Activated naive CD8-positive, alpha-beta T cell treated with anti-CD3 and anti-CD28 coated beads, Interleukin-2, amount 10 ng/mL, durations not matched to agents 7 days and 5 days (primary cell): Measurements from ENCODE around the gene FAM149A. TPM values are rescaled to one million over a fixed set of nuclear protein-coding genes. Genes with fewer than 3 reads are reported as not detected.

Experiments used
- ATAC-seq: fragments of 150-1000 bp; cut with Tn5 transposase; one replicate; pipeline ENCODE4 v1.10.0; 2021; ENCODE audit warnings: low read depth, moderate library complexity
- POLR2A ChIA-PET: fragments of 350-600 bp; sonication (Branson Sonifier 250); formaldehyde crosslinking; loops from one replicate; lab custom pipeline; 2021; ENCODE audit warnings: antibody characterized with exemption; lab: Charles Lee
- DNase-seq: peaks from one replicate; pipeline ENCODE4 v3.0.0; 2021
- H3K27ac Mint-ChIP-seq: one replicate; pipeline ENCODE4 v1.8.0; 2022; ENCODE audit warnings: mild to moderate bottlenecking, mixed read lengths
- H3K27me3 Mint-ChIP-seq: one replicate; pipeline ENCODE4 v1.8.0; 2022; ENCODE audit warnings: mild to moderate bottlenecking, moderate library complexity, mixed read lengths
- H3K36me3 Mint-ChIP-seq: one replicate; pipeline ENCODE4 v1.8.0; 2021; ENCODE audit warnings: mild to moderate bottlenecking, mixed read lengths
- H3K4me1 Mint-ChIP-seq: one replicate; pipeline ENCODE4 v1.8.0; 2021; ENCODE audit warnings: mixed read lengths
- H3K4me3 Mint-ChIP-seq: one replicate; pipeline ENCODE4 v1.8.0; 2022; ENCODE audit warnings: mild to moderate bottlenecking, moderate library complexity, mixed read lengths
- H3K9me3 Mint-ChIP-seq: one replicate; pipeline ENCODE4 v1.8.0; 2021; ENCODE audit warnings: mixed read lengths
- total RNA-seq, 2 experiments: library from RNA; stranded (reverse); gene quantifications; one replicate each; pipeline ENCODE4 v1.2.3, GENCODE V29; 2021

FAM149A gene
- total RNA-seq, 2 experiments from 2014 or later: 0.88 to 1.4 TPM

- POLR2A ChIA-PET: interaction anchor here (1.2 kb wide), 1 partner anchor 29 kb away, joined by 3 read pairs; no protein-coding TSS in a partner anchor
- ATAC-seq (no peak), DNase-seq (no peak)
- peaks cover 3% of the 10 kb centered on the region for H3K27me3 Mint-ChIP-seq
- H3K36me3 Mint-ChIP-seq: no peaks in the 10 kb centered on the region
- H3K27ac Mint-ChIP-seq: peak overlapping the region; percentile 92
- peak overlapping the region; percentile 87 for H3K4me3 Mint-ChIP-seq
- peaks cover 20% of the 10 kb centered on the region for H3K4me1 Mint-ChIP-seq
- H3K9me3 Mint-ChIP-seq: no peaks in the 10 kb centered on the region
Observed at GRCh38 chr4:186189656-186190055, 85.2 kb downstream of the FAM149A start.

- Mint-ChIP-seq H3K4me3 (peak overlapping the region; percentile 87), H3K27ac (peak overlapping the region; percentile 92), H3K36me3 (peaks cover 4% of the 10 kb centered on the region), H3K27me3 (no peaks in the 10 kb centered on the region), H3K4me1 (peaks cover 20% of the 10 kb centered on the region), H3K9me3 (no peaks in the 10 kb centered on the region)
- ATAC-seq (peak; percentile 29), DNase-seq (peak; percentile 69)
- POLR2A ChIA-PET: interaction anchor here (1.2 kb wide), 1 partner anchor 46 kb away, joined by 3 read pairs; no protein-coding TSS in a partner anchor
Observed at GRCh38 chr4:186190581-186191199, 86.2 kb downstream of the FAM149A start.

GRCh38 chr4:186191200-186192065, 86.9 kb downstream of the FAM149A start, which contains the start of gene CYP4V2:
CYP4V2 (plus strand) TSS chr4:186191567; CDS start chr4:186191824, 257 bp downstream.
- DNase-seq (peak; percentile 90), ATAC-seq (peak; percentile 91)
- Mint-ChIP-seq H3K36me3 (peaks cover 9% of the 10 kb centered on the region), H3K4me1 (peaks cover 20% of the 10 kb centered on the region), H3K9me3 (no peaks in the 10 kb centered on the region), H3K27ac (peak within 1 kb of the TSS; percentile 94), H3K27me3 (no peaks in the 10 kb centered on the region), H3K4me3 (peak within 1 kb of the TSS; percentile 92)
- POLR2A ChIA-PET: interaction anchor here (0.7 to 1.2 kb wide), 3 partner anchors 10 to 47 kb away, joined by 3 to 4 read pairs (median 4); no protein-coding TSS in a partner anchor

- Mint-ChIP-seq H3K9me3 (no peaks in the 10 kb centered on the region), H3K27me3 (no peaks in the 10 kb centered on the region), H3K4me1 (peaks cover 20% of the 10 kb centered on the region), H3K4me3 (peak overlapping the region; percentile 92), H3K27ac (peak overlapping the region; percentile 94), H3K36me3 (peaks cover 14% of the 10 kb centered on the region)
- peak; percentile 7 for ATAC-seq
- POLR2A ChIA-PET: interaction anchor here (0.7 kb wide), 1 partner anchor 9 kb away, joined by 4 read pairs; no protein-coding TSS in a partner anchor
- DNase-seq: no peak
Observed at GRCh38 chr4:186192066-186192612, 87.6 kb downstream of the FAM149A start.

- DNase-seq (no peak), ATAC-seq (no peak)
- H3K4me3 Mint-ChIP-seq: no peak overlapping the region
- peaks cover 15% of the 10 kb centered on the region for H3K36me3 Mint-ChIP-seq
- no peaks in the 10 kb centered on the region for H3K9me3 Mint-ChIP-seq
- H3K27me3 Mint-ChIP-seq: no peaks in the 10 kb centered on the region
- no peak overlapping the region for H3K27ac Mint-ChIP-seq
- POLR2A ChIA-PET: no interaction called here
- H3K4me1 Mint-ChIP-seq: peaks cover 20% of the 10 kb centered on the region
Observed at GRCh38 chr4:186193851-186194250, 89.3 kb downstream of the FAM149A start.

GRCh38 chr4:186196063-186196462, 91.6 kb downstream of the FAM149A start:
- DNase-seq: no peak
- Mint-ChIP-seq H3K9me3 (no peaks in the 10 kb centered on the region), H3K27ac (no peak overlapping the region), H3K36me3 (peaks cover 17% of the 10 kb centered on the region), H3K4me1 (peaks cover 7% of the 10 kb centered on the region), H3K27me3 (no peaks in the 10 kb centered on the region), H3K4me3 (no peak overlapping the region)
- POLR2A ChIA-PET: no interaction called here
- no peak for ATAC-seq

- DNase-seq (no peak), ATAC-seq (no peak)
- POLR2A ChIA-PET: no interaction called here
- Mint-ChIP-seq H3K4me3 (no peak overlapping the region), H3K4me1 (peaks cover 5% of the 10 kb centered on the region), H3K36me3 (peaks cover 20% of the 10 kb centered on the region), H3K27ac (no peak overlapping the region), H3K27me3 (no peaks in the 10 kb centered on the region), H3K9me3 (peaks cover 3% of the 10 kb centered on the region)
Observed at GRCh38 chr4:186200516-186200915, 96.0 kb downstream of the FAM149A start.

GRCh38 chr4:186201010-186201409, 96.5 kb downstream of the FAM149A start:
- DNase-seq (no peak), ATAC-seq (no peak)
- Mint-ChIP-seq H3K27me3 (no peaks in the 10 kb centered on the region), H3K4me1 (peaks cover 5% of the 10 kb centered on the region), H3K27ac (no peak overlapping the region), H3K4me3 (no peak overlapping the region), H3K36me3 (peaks cover 16% of the 10 kb centered on the region), H3K9me3 (peaks cover 3% of the 10 kb centered on the region)
- POLR2A ChIA-PET: interaction anchor here (1.0 kb wide), 1 partner anchor 9 kb away, joined by 4 read pairs; no protein-coding TSS in a partner anchor

GRCh38 chr4:186201535-186202230, 97.2 kb downstream of the FAM149A start:
- Mint-ChIP-seq H3K4me3 (peak overlapping the region; percentile 7), H3K9me3 (peaks cover 3% of the 10 kb centered on the region), H3K27ac (no peak overlapping the region), H3K4me1 (peaks cover 5% of the 10 kb centered on the region), H3K27me3 (no peaks in the 10 kb centered on the region), H3K36me3 (peaks cover 15% of the 10 kb centered on the region)
- POLR2A ChIA-PET: interaction anchor here (1.0 kb wide), 1 partner anchor 10 kb away, joined by 4 read pairs; no protein-coding TSS in a partner anchor
- DNase-seq (peak; percentile 41), ATAC-seq (peak; percentile 86)

GRCh38 chr4:186202490-186203140, 98.1 kb downstream of the FAM149A start:
- Mint-ChIP-seq H3K27me3 (no peaks in the 10 kb centered on the region), H3K36me3 (peaks cover 9% of the 10 kb centered on the region), H3K4me1 (peaks cover 5% of the 10 kb centered on the region), H3K4me3 (no peak overlapping the region), H3K9me3 (peaks cover 3% of the 10 kb centered on the region), H3K27ac (no peak overlapping the region)
- ATAC-seq (no peak), DNase-seq (no peak)
- POLR2A ChIA-PET: no interaction called here

GRCh38 chr4:186203406-186203805, 98.9 kb downstream of the FAM149A start:
- POLR2A ChIA-PET: no interaction called here
- Mint-ChIP-seq H3K9me3 (peaks cover 3% of the 10 kb centered on the region), H3K36me3 (peaks cover 9% of the 10 kb centered on the region), H3K27ac (no peak overlapping the region), H3K4me1 (peaks cover 5% of the 10 kb centered on the region), H3K4me3 (no peak overlapping the region), H3K27me3 (no peaks in the 10 kb centered on the region)
- ATAC-seq (no peak), DNase-seq (no peak)

- Mint-ChIP-seq H3K27ac (peak overlapping the region; percentile 57), H3K4me3 (peak overlapping the region; percentile 31), H3K27me3 (no peaks in the 10 kb centered on the region), H3K36me3 (peaks cover 15% of the 10 kb centered on the region), H3K9me3 (peaks cover 7% of the 10 kb centered on the region), H3K4me1 (peaks cover 5% of the 10 kb centered on the region)
- POLR2A ChIA-PET: no interaction called here
- DNase-seq: no peak
- ATAC-seq: peak; percentile 51
Observed at GRCh38 chr4:186204103-186204559, 99.6 kb downstream of the FAM149A start.
